Kidney (tissue), 14 donors: ENCODE results near the gene TRAK1. TPM values are rescaled to one million over a fixed set of nuclear protein-coding genes. Genes with fewer than 3 reads are reported as not detected.

Experiments
- DNase-seq, 5 donors: peaks; one replicate each; pipeline ENCODE4 v3.0.0-alpha.2; 2013 to 2020
- FAIRE-seq: peaks from 2 replicates; lab custom pipeline; 2012; peaks lifted over from hg19 to GRCh38; lab: Jason Lieb, UNC
- H3K27ac ChIP-seq, 2 donors: one replicate each; pipeline ENCODE4 v1.7.0; 2013; ENCODE audit warnings: low read depth in 2 of 2, low read length in 2 of 2, inconsistent platforms in 1 of 2
- H3K27me3 ChIP-seq: one replicate; pipeline ENCODE4 v1.7.1; 2013; ENCODE audit warnings: low read length, inconsistent platforms; ENCODE audit not compliant: control insufficient read depth, insufficient read depth
- H3K36me3 ChIP-seq, 3 donors: one replicate each; pipeline versions ENCODE4 v1.7.0 to v1.7.1; 2013; ENCODE audit warnings: low read length in 3 of 3, control low read depth in 1 of 3, inconsistent platforms in 1 of 3; ENCODE audit not compliant: insufficient read depth in 3 of 3, control insufficient read depth in 2 of 3
- H3K4me1 ChIP-seq, 3 donors: one replicate each; pipeline versions ENCODE4 v1.7.0 to v1.7.1; 2013; ENCODE audit warnings: low read length in 3 of 3, inconsistent platforms in 1 of 3, low read depth in 1 of 3; ENCODE audit not compliant: control insufficient read depth in 2 of 3, insufficient read depth in 2 of 3
- H3K4me3 ChIP-seq, 3 donors: one replicate each; pipeline versions ENCODE4 v1.7.0 to v1.8.1; 2013; ENCODE audit warnings: low read length in 3 of 3, control low read depth in 1 of 3, inconsistent platforms in 1 of 3
- H3K9ac ChIP-seq, 3 donors: one replicate each; pipeline versions ENCODE4 v1.7.0 to v1.7.1; 2013; ENCODE audit warnings: low read length in 3 of 3, control low read depth in 1 of 3, inconsistent platforms in 1 of 3
- H3K9me3 ChIP-seq, 3 donors: one replicate each; pipeline versions ENCODE4 v1.7.0 to v1.7.1; 2013; ENCODE audit warnings: low read length in 3 of 3, control low read depth in 1 of 3, inconsistent platforms in 1 of 3; ENCODE audit not compliant: control insufficient read depth in 2 of 3, insufficient read depth in 1 of 3
- CTCF ChIP-seq: IDR thresholded peaks from 3 replicates; pipeline ENCODE4 v1.5.1; 2012; ENCODE audit warnings: mild to moderate bottlenecking, moderate library complexity, borderline replicate concordance; ENCODE audit not compliant: insufficient read depth; ENCODE audit errors: extremely low read depth
- intact Hi-C: fragments of 100-400 bp; cut with DNase I; formaldehyde crosslinking; loops from one replicate; pipeline ENCODE4 v1.11.1; 2022
- polyA plus RNA-seq: library from polyadenylated mRNA; stranded (reverse); fragments of 350-450 nt; fragmentation: Illumina TruSeq; extraction: RNeasy Lipid Tissue Mini Kit (QIAGEN cat#74804); gene quantifications from one replicate; pipeline ENCODE4 v1.2.3, GENCODE V29; 2014; ENCODE audit warnings: low read depth, low replicate concordance; ENCODE audit not compliant: insufficient read depth
- total RNA-seq: library from RNA; stranded (reverse); fragmentation: NEBNext Ultra II Directional; extraction: Animal tissue kit (Norgen Biotek cat#: 25700); gene quantifications from one replicate; pipeline ENCODE4 v1.2.1, GENCODE V29; 2021
- donor health status: control.
- donor health status: control.
- donor health status: control.
- donor health status: control.
- donor health status: control.
- donor health status: DM: yes; HTN: yes; CAD: no.
- donor health status: Normal renal cell carcinoma (clear cell type).

Gene TRAK1
- total and polyA plus RNA-seq, 2 donors from 2014 or later, result 16.2 to 41.0 TPM

GRCh38 chr3:42179110-42179725 is 88.1 kb downstream of the TRAK1 start:
- H3K4me3 ChIP-seq, result peak overlapping the region; percentile 27 to 41 (median 40)
- peak in 3 of 5 donors; percentile 58 to 84 (median 81) for DNase-seq
- H3K9ac ChIP-seq, result peak overlapping the region in 1 of 3 donors; percentile 66
- no peaks in the 10 kb centered on the region for H3K36me3 ChIP-seq
- intact Hi-C loops, result no loop called here
- H3K27me3 ChIP-seq, result no peaks in the 10 kb centered on the region
- H3K27ac ChIP-seq, result peak overlapping the region; percentile 85 to 86
- no peak for TF ChIP-seq CTCF
- FAIRE-seq, result no peak
- H3K4me1 ChIP-seq, result peaks cover 0 to 29% (median 13%) of the 10 kb centered on the region in 3 donors
- H3K9me3 ChIP-seq, result no peaks in the 10 kb centered on the region

- intact Hi-C loops, result no loop called here
- Histone ChIP-seq H3K27me3 (no peaks in the 10 kb centered on the region), H3K4me3 (no peak overlapping the region), H3K9ac (no peak overlapping the region), H3K4me1 (peaks cover 0 to 35% (median 18%) of the 10 kb centered on the region in 3 donors), H3K27ac (no peak overlapping the region), H3K36me3 (peaks cover 0 to 2% (median 0%) of the 10 kb centered on the region in 3 donors), H3K9me3 (no peaks in the 10 kb centered on the region)
- no peak for TF ChIP-seq CTCF
- DNase-seq, result no peak
- FAIRE-seq, result no peak
Measured at GRCh38 chr3:42180901-42181300, 89.7 kb downstream of the TRAK1 start.

- no peak for TF ChIP-seq CTCF
- intact Hi-C loops, result no loop called here
- FAIRE-seq (no peak), DNase-seq (no peak)
- H3K36me3 ChIP-seq, result peaks cover 0 to 5% (median 2%) of the 10 kb centered on the region in 3 donors
- no peak overlapping the region for H3K4me3 ChIP-seq
- H3K4me1 ChIP-seq, result peaks cover 0 to 35% (median 18%) of the 10 kb centered on the region in 3 donors
- H3K9me3 ChIP-seq, result no peaks in the 10 kb centered on the region
- no peak overlapping the region for H3K9ac ChIP-seq
- H3K27me3 ChIP-seq, result no peaks in the 10 kb centered on the region
- no peak overlapping the region for H3K27ac ChIP-seq
Measured at GRCh38 chr3:42182555-42182954, 91.4 kb downstream of the TRAK1 start.
